Measurements from ENCODE around the gene ARHGAP9. TPM values are rescaled to one million over a fixed set of nuclear protein-coding genes. Genes with fewer than 3 reads are reported as not detected.
A peak's percentile ranks its signal among the peaks of the same experiment; 100 is the strongest.
"Not testable (repeated sequence)": the region's sequence is repeated elsewhere in the genome, so short reads cannot be mapped to it uniquely, and the experiment has no call there.

ARHGAP9 gene
- total RNA-seq, 2 experiments from 2014 or later = 354 to 370 TPM

DNA sequence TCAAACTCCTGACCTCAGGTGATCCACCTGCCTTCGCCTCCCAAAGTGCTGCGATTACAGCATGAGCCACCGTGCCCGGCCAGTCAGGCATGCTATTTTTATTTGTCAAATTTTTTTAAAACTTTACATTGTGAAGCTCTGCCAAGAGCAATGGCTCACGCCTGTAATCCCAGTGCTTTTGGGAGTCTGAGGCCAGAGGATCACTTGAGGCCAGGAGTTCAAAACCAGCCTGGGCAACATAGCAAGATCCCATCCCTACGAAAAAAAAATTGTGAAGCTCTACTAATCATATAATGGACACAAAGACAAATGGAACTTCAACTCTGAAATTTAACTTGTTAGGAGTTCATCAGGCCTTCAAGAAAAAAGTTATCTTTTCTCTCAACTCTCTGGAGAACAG is 50.7 kb downstream of the ARHGAP9 start:
- ChIA-PET POLR2A (interaction anchor here (1.3 kb wide), 1 partner anchor 26 kb away, joined by 4 read pairs; the partner anchor contains the start of gene INHBE), CTCF (no interaction called here)
- Mint-ChIP-seq H3K27ac (peak overlapping the region; percentile 99), H3K27me3 (no peaks in the 10 kb centered on the region), H3K36me3 (ENCODE audit: low read depth) (peaks cover 34% of the 10 kb centered on the region), H3K4me1 (ENCODE audit: low read depth) (peaks cover 50% of the 10 kb centered on the region), H3K4me3 (peak overlapping the region; percentile 99), H3K9me3 (no peaks in the 10 kb centered on the region)
- no peak for ATAC-seq (ENCODE audit: poor library complexity)
- no peak for TF ChIP-seq CTCF (IDR thresholded peaks at IDR 0.05)
- peak overlapping the region in 1 of 2 donors; percentile 94 for H3K27ac ChIP-seq (ENCODE audit: low read depth in 1 of 2, low read length in 2 of 2)
- peaks cover 4% of the 10 kb centered on the region for H3K36me3 ChIP-seq (ENCODE audit: insufficient read depth, low read length)
- H3K4me1 ChIP-seq (ENCODE audit: insufficient read depth, low read length) = peaks cover 20% of the 10 kb centered on the region
- H3K4me3 ChIP-seq (ENCODE audit: low read length) = no peak overlapping the region
- H3K9me3 ChIP-seq (ENCODE audit: control insufficient read depth in 1 of 2, insufficient read depth in 1 of 2, low read length in 2 of 2) = no peaks in the 10 kb centered on the region
- no peaks in the 10 kb centered on the region for H3K27me3 ChIP-seq (ENCODE audit: control insufficient read depth in 1 of 2, insufficient read depth in 2 of 2, low read length in 2 of 2)
- DNase-seq = no peak
- intact Hi-C loops (cut with DNase I, micrococcal nuclease) = loop anchor here in 1 of 2 experiments (2.0 kb wide), 1 partner anchor 28 kb away; no protein-coding TSS in a partner anchor

DNA sequence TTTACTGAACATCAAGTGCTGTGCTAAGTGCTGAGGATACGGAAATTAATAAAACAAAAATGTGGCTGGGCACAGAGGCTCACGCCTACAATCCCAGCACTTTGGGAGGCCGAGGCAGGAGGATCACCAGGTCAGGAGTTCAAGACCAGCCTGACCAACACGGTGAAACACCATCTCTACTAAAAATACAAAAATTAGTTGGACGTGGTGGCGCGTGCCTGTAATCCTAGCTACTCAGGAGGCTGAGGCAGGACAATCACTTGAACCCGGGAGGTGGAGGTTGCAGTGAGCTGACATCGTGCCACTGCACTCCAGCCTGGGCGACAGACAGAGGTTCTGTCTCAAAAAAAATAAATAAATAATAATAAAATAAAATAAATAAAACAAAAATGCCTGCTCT is 52.7 kb downstream of the ARHGAP9 start:
- H3K27ac ChIP-seq (ENCODE audit: low read depth in 1 of 2, low read length in 2 of 2); H3K9me3 Mint-ChIP-seq; H3K4me3 Mint-ChIP-seq; H3K27ac Mint-ChIP-seq; POLR2A ChIA-PET; intact Hi-C loops (cut with DNase I, micrococcal nuclease); H3K27me3 ChIP-seq (ENCODE audit: control insufficient read depth in 1 of 2, insufficient read depth in 2 of 2, low read length in 2 of 2); H3K9me3 ChIP-seq (ENCODE audit: control insufficient read depth in 1 of 2, insufficient read depth in 1 of 2, low read length in 2 of 2); DNase-seq; H3K4me3 ChIP-seq (ENCODE audit: low read length); CTCF ChIA-PET; ATAC-seq (ENCODE audit: poor library complexity); H3K27me3 Mint-ChIP-seq: not testable (repeated sequence)
- Mint-ChIP-seq H3K36me3 (ENCODE audit: low read depth) (peaks cover 46% of the 10 kb centered on the region), H3K4me1 (ENCODE audit: low read depth) (peaks cover 56% of the 10 kb centered on the region)
- Histone ChIP-seq H3K4me1 (ENCODE audit: insufficient read depth, low read length) (peaks cover 20% of the 10 kb centered on the region), H3K36me3 (ENCODE audit: insufficient read depth, low read length) (peaks cover 17% of the 10 kb centered on the region)

Small RNA genes within 50 kb of the gene (microRNA-seq; reads per million reads assigned to microRNA genes)
- gene MIR616 (ENCODE audit: borderline microRNAs expressed, borderline replicate concordance) (not detected), gene MIR6758 (ENCODE audit: borderline microRNAs expressed, borderline replicate concordance) (not detected)

Other genes with a start within 250 kb of the ARHGAP9 start
- 1 to 10 TPM; 2.0 to 3.0 TPM for gene STAC3, start 228.7 kb downstream of the ARHGAP9 start, total RNA-seq
- gene R3HDM2, start 48.8 kb downstream of the ARHGAP9 start, total RNA-seq = 100 to 1,000 TPM; 106 to 115 TPM
- gene INHBC, start 45.1 kb downstream of the ARHGAP9 start, total RNA-seq = under 1 TPM; 0.20 to 0.33 TPM
- gene INHBE, start 24.6 kb downstream of the ARHGAP9 start, total RNA-seq = not detected
- under 1 TPM; 0.31 to 0.85 TPM for gene GLI1, start 20.1 kb downstream of the ARHGAP9 start, total RNA-seq
- gene MARS1, start 8.2 kb upstream of the ARHGAP9 start, total RNA-seq = 100 to 1,000 TPM; 203 to 204 TPM
- 100 to 1,000 TPM; 145 TPM for gene DDIT3, start 40.6 kb upstream of the ARHGAP9 start, total RNA-seq
- gene MBD6, start 43.0 kb upstream of the ARHGAP9 start, total RNA-seq = 10 to 100 TPM; 72.4 to 74.7 TPM
- 10 to 100 TPM; 39.6 TPM for gene DCTN2, start 67.3 kb upstream of the ARHGAP9 start, total RNA-seq
- under 1 TPM; 0.39 to 0.47 TPM for gene KIF5A, start 70.2 kb upstream of the ARHGAP9 start, total RNA-seq
- gene PIP4K2C, start 111.3 kb upstream of the ARHGAP9 start, total RNA-seq = 10 to 100 TPM; 15.1 to 17.3 TPM
- 10 to 100 TPM; 28.6 to 29.4 TPM for gene DTX3, start 125.0 kb upstream of the ARHGAP9 start, total RNA-seq
- under 1 TPM; 0.25 to 0.27 TPM for gene ARHGEF25, start 131.6 kb upstream of the ARHGAP9 start, total RNA-seq
- not detected for gene B4GALNT1, start 153.3 kb upstream of the ARHGAP9 start, total RNA-seq
- 100 to 1,000 TPM; 108 to 112 TPM for gene OS9, start 214.3 kb upstream of the ARHGAP9 start, total RNA-seq